HepG2 (cell line): Measurements from ENCODE around the gene PLEKHG7.

Experiments
- ERF ChIP-seq: IDR thresholded peaks from 2 replicates; pipeline ENCODE4 v1.6.1; 2018; ENCODE audit warnings: missing biosample characterization, missing genetic modification reagents
- HMG20A ChIP-seq: IDR thresholded peaks from 2 replicates; pipeline ENCODE4 v1.6.1; 2016; ENCODE audit warnings: borderline replicate concordance
- PRDM10 ChIP-seq: sonication (generic); formaldehyde crosslinking; IDR thresholded peaks from 2 replicates; pipeline ENCODE4 v1.4.0; 2020; ENCODE audit warnings: low read depth, missing genetic modification reagents
- TAF1 ChIP-seq: sonication (generic); formaldehyde crosslinking; IDR thresholded peaks from 2 replicates; pipeline ENCODE4 v1.4.0; 2020; ENCODE audit warnings: missing genetic modification reagents
- XRCC5 ChIP-seq: fragments of 200-400 bp; formaldehyde crosslinking; optimal IDR thresholded peaks from 2 replicates; pipeline ENCODE3; 2017; ENCODE audit warnings: mild to moderate bottlenecking, low read length
- ZNF543 ChIP-seq: sonication (generic); formaldehyde crosslinking; IDR thresholded peaks from 2 replicates; pipeline ENCODE4 v1.4.0; 2020; ENCODE audit warnings: mild to moderate bottlenecking, missing genetic modification reagents
- TF ChIP-seq, protein P1 (sequence below): IDR thresholded peaks from 2 replicates; pipeline ENCODE4 v1.6.1; 2016; ENCODE audit warnings: low read depth, control low read depth

GRCh38 chr12:92675092-92675865, 27.5 kb upstream of the PLEKHG7 start:
- TF ChIP-seq HMG20A: no peak
- TF ChIP-seq PRDM10: no peak
- no peak for TF ChIP-seq ERF (CRISPR knock-in tag)
- TF ChIP-seq XRCC5: no peak
- TF ChIP-seq ZNF543 (CRISPR knock-in tag): no peak
- no peak for TF ChIP-seq TAF1 (CRISPR knock-in tag)
- TF ChIP-seq, protein P1, sequence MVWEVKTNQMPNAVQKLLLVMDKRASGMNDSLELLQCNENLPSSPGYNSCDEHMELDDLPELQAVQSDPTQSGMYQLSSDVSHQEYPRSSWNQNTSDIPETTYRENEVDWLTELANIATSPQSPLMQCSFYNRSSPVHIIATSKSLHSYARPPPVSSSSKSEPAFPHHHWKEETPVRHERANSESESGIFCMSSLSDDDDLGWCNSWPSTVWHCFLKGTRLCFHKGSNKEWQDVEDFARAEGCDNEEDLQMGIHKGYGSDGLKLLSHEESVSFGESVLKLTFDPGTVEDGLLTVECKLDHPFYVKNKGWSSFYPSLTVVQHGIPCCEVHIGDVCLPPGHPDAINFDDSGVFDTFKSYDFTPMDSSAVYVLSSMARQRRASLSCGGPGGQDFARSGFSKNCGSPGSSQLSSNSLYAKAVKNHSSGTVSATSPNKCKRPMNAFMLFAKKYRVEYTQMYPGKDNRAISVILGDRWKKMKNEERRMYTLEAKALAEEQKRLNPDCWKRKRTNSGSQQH (CRISPR knock-in tag): no peak
